ENCODE data around the gene SFRP5. TPM values are rescaled to one million over a fixed set of nuclear protein-coding genes. Genes with fewer than 3 reads are reported as not detected.

Gene SFRP5
- total and polyA plus RNA-seq, 5 donors, result 110 to 191 (median 148) TPM

- no peaks in the 10 kb centered on the region for H3K27me3 ChIP-seq (ENCODE audit: control insufficient read depth, insufficient read depth)
- no peak overlapping the region for H3K27ac ChIP-seq (ENCODE audit: low read length)
- intact Hi-C loops (cut with DNase I), result no loop called here
- H3K4me3 ChIP-seq (ENCODE audit: low read length), result no peak overlapping the region
- H3K4me1 ChIP-seq (ENCODE audit: control insufficient read depth, insufficient read depth, low read length), result no peaks in the 10 kb centered on the region
- DNase-seq (peak in 1 of 3 donors; percentile 36), ATAC-seq (no peak)
- 69% methylated on average over 10 of the region's 10 CpGs for WGBS
- no peaks in the 10 kb centered on the region for H3K9me3 ChIP-seq (ENCODE audit: control insufficient read depth, low read length)
These were observed 3.1 kb upstream of the SFRP5 start for GRCh38 chr10:97774811-97775294.

- DNase-seq (peak in 1 of 3 donors; percentile 16), ATAC-seq (no peak)
- Histone ChIP-seq H3K9me3 (ENCODE audit: control insufficient read depth, low read length) (no peaks in the 10 kb centered on the region), H3K4me3 (ENCODE audit: low read length) (no peak overlapping the region), H3K27ac (ENCODE audit: low read length) (no peak overlapping the region), H3K27me3 (ENCODE audit: control insufficient read depth, insufficient read depth) (no peaks in the 10 kb centered on the region), H3K4me1 (ENCODE audit: control insufficient read depth, insufficient read depth, low read length) (no peaks in the 10 kb centered on the region)
- intact Hi-C loops (cut with DNase I), result no loop called here
- 63% methylated on average over 1 of the region's 1 CpG for WGBS
These were observed 1.3 kb upstream of the SFRP5 start for GRCh38 chr10:97773096-97773495.

GRCh38 chr10:97771055-97771891 lies 526 bp downstream of the SFRP5 start:
- peak; percentile 4 to 16 for ATAC-seq

GRCh38 chr10:97770255-97770654 lies 1.5 kb downstream of the SFRP5 start:
- intact Hi-C loops (cut with DNase I), result no loop called here
- H3K27ac ChIP-seq (ENCODE audit: low read length), result no peak overlapping the region
- DNase-seq, result peak in 1 of 3 donors; percentile 52
- peak overlapping the region; percentile 13 for H3K4me3 ChIP-seq (ENCODE audit: low read length)
- no peak for ATAC-seq
- H3K27me3 ChIP-seq (ENCODE audit: control insufficient read depth, insufficient read depth), result no peaks in the 10 kb centered on the region
- no peaks in the 10 kb centered on the region for H3K9me3 ChIP-seq (ENCODE audit: control insufficient read depth, low read length)
- no peaks in the 10 kb centered on the region for H3K4me1 ChIP-seq (ENCODE audit: control insufficient read depth, insufficient read depth, low read length)
- WGBS, result 62% methylated on average over 5 of the region's 5 CpGs

More at GRCh38 chr10:97771055-97771891, 526 bp downstream of the SFRP5 start:
- H3K27ac ChIP-seq (ENCODE audit: low read length), result peak overlapping the region; percentile 22
- intact Hi-C loops (cut with DNase I), result no loop called here
- peak overlapping the region; percentile 13 for H3K4me3 ChIP-seq (ENCODE audit: low read length)
- no peaks in the 10 kb centered on the region for H3K27me3 ChIP-seq (ENCODE audit: control insufficient read depth, insufficient read depth)
- DNase-seq, result peak in 1 of 3 donors; percentile 74
- no peaks in the 10 kb centered on the region for H3K9me3 ChIP-seq (ENCODE audit: control insufficient read depth, low read length)
- 1% methylated on average over 90 of the region's 90 CpGs for WGBS
- no peaks in the 10 kb centered on the region for H3K4me1 ChIP-seq (ENCODE audit: control insufficient read depth, insufficient read depth, low read length)

GRCh38 chr10:97768322-97769315 lies 3.2 kb downstream of the SFRP5 start:
- Histone ChIP-seq H3K27ac (ENCODE audit: low read length) (no peak overlapping the region), H3K9me3 (ENCODE audit: control insufficient read depth, low read length) (no peaks in the 10 kb centered on the region), H3K27me3 (ENCODE audit: control insufficient read depth, insufficient read depth) (no peaks in the 10 kb centered on the region), H3K4me1 (ENCODE audit: control insufficient read depth, insufficient read depth, low read length) (no peaks in the 10 kb centered on the region), H3K4me3 (ENCODE audit: low read length) (no peak overlapping the region)
- intact Hi-C loops (cut with DNase I), result loop anchor here in 1 of 4 donors (10.0 kb wide), 1 partner anchor 276 kb away; no protein-coding TSS in a partner anchor
- peak in 1 of 3 donors; percentile 16 for DNase-seq
- no peak for ATAC-seq
- 78% methylated on average over 9 of the region's 9 CpGs for WGBS

- H3K4me3 ChIP-seq (ENCODE audit: low read length), result no peak overlapping the region
- 84% methylated on average over 22 of the region's 22 CpGs for WGBS
- no peaks in the 10 kb centered on the region for H3K4me1 ChIP-seq (ENCODE audit: control insufficient read depth, insufficient read depth, low read length)
- peak in 1 of 3 donors; percentile 58 for DNase-seq
- ATAC-seq, result no peak
- intact Hi-C loops (cut with DNase I), result loop anchor here in 1 of 4 donors (10.0 kb wide), 1 partner anchor 278 kb away; no protein-coding TSS in a partner anchor
- H3K27me3 ChIP-seq (ENCODE audit: control insufficient read depth, insufficient read depth), result no peaks in the 10 kb centered on the region
- H3K9me3 ChIP-seq (ENCODE audit: control insufficient read depth, low read length), result no peaks in the 10 kb centered on the region
- H3K27ac ChIP-seq (ENCODE audit: low read length), result no peak overlapping the region
These were observed 4.5 kb downstream of the SFRP5 start for GRCh38 chr10:97766996-97767924.

- no peak for DNase-seq
- no peak for ATAC-seq
- no peak overlapping the region for H3K4me3 ChIP-seq (ENCODE audit: low read length)
- H3K4me1 ChIP-seq (ENCODE audit: control insufficient read depth, insufficient read depth, low read length), result no peaks in the 10 kb centered on the region
- H3K27ac ChIP-seq (ENCODE audit: low read length), result no peak overlapping the region
- WGBS, result 85% methylated on average over 13 of the region's 13 CpGs
- intact Hi-C loops (cut with DNase I), result loop anchor here in 1 of 4 donors (10.0 kb wide), 1 partner anchor 279 kb away; no protein-coding TSS in a partner anchor
- no peaks in the 10 kb centered on the region for H3K27me3 ChIP-seq (ENCODE audit: control insufficient read depth, insufficient read depth)
- no peaks in the 10 kb centered on the region for H3K9me3 ChIP-seq (ENCODE audit: control insufficient read depth, low read length)
These were observed 5.5 kb downstream of the SFRP5 start for GRCh38 chr10:97766106-97766810.

- Histone ChIP-seq H3K4me1 (ENCODE audit: control insufficient read depth, insufficient read depth, low read length) (no peaks in the 10 kb centered on the region), H3K9me3 (ENCODE audit: control insufficient read depth, low read length) (no peaks in the 10 kb centered on the region), H3K27me3 (ENCODE audit: control insufficient read depth, insufficient read depth) (no peaks in the 10 kb centered on the region), H3K27ac (ENCODE audit: low read length) (no peak overlapping the region), H3K4me3 (ENCODE audit: low read length) (no peak overlapping the region)
- intact Hi-C loops (cut with DNase I), result loop anchor here in 1 of 4 donors (10.0 kb wide), 1 partner anchor 280 kb away; no protein-coding TSS in a partner anchor
- DNase-seq (no peak), ATAC-seq (no peak)
- WGBS, result 97% methylated on average over 15 of the region's 15 CpGs
These were observed 6.6 kb downstream of the SFRP5 start for GRCh38 chr10:97765201-97765600.

GRCh38 chr10:97764519-97764931 lies 7.3 kb downstream of the SFRP5 start:
- ATAC-seq (no peak), DNase-seq (no peak)
- Histone ChIP-seq H3K27ac (ENCODE audit: low read length) (no peak overlapping the region), H3K9me3 (ENCODE audit: control insufficient read depth, low read length) (no peaks in the 10 kb centered on the region), H3K4me1 (ENCODE audit: control insufficient read depth, insufficient read depth, low read length) (no peaks in the 10 kb centered on the region), H3K27me3 (ENCODE audit: control insufficient read depth, insufficient read depth) (no peaks in the 10 kb centered on the region), H3K4me3 (ENCODE audit: low read length) (no peak overlapping the region)
- WGBS, result 76% methylated on average over 7 of the region's 7 CpGs
- intact Hi-C loops (cut with DNase I), result loop anchor here in 1 of 4 donors (5.0 to 10.0 kb wide), 2 partner anchors 108 to 280 kb away; no protein-coding TSS in a partner anchor
